Measurements from ENCODE around the gene RALGAPA1.
"Not testable (repeated sequence)": the region's sequence is repeated elsewhere in the genome, so short reads cannot be mapped to it uniquely, and the experiment has no call there.

The RALGAPA1 gene

GRCh38 chr14:35760143-35760542 lies 49.0 kb downstream of the RALGAPA1 start:
- no peak for DNase-seq

- DNase-seq = no peak
These were observed 50.5 kb downstream of the RALGAPA1 start for GRCh38 chr14:35758523-35759129.

GRCh38 chr14:35754671-35755070 lies 54.4 kb downstream of the RALGAPA1 start:
- no peak for DNase-seq

- no peak for DNase-seq
These were observed 56.7 kb downstream of the RALGAPA1 start for GRCh38 chr14:35752380-35752779.

GRCh38 chr14:35750202-35750904 lies 58.7 kb downstream of the RALGAPA1 start:
- no peak for DNase-seq

- DNase-seq = no peak
These were observed 61.7 kb downstream of the RALGAPA1 start for GRCh38 chr14:35747379-35747778.

GRCh38 chr14:35742442-35742841 lies 66.7 kb downstream of the RALGAPA1 start:
- no peak for DNase-seq

- no peak for DNase-seq
These were observed 67.1 kb downstream of the RALGAPA1 start for GRCh38 chr14:35742032-35742371.

- no peak for DNase-seq
These were observed 67.6 kb downstream of the RALGAPA1 start for GRCh38 chr14:35741345-35742031.

GRCh38 chr14:35740215-35740614 lies 68.9 kb downstream of the RALGAPA1 start:
- no peak for DNase-seq

- not testable (repeated sequence) for DNase-seq
These were observed 73.9 kb downstream of the RALGAPA1 start for GRCh38 chr14:35735163-35735562.

- not testable (repeated sequence) for DNase-seq
These were observed 75.6 kb downstream of the RALGAPA1 start for GRCh38 chr14:35733510-35733909.

GRCh38 chr14:35730871-35731270 lies 78.2 kb downstream of the RALGAPA1 start:
- no peak for DNase-seq

- no peak for DNase-seq
These were observed 81.3 kb downstream of the RALGAPA1 start for GRCh38 chr14:35727764-35728163.

- DNase-seq = no peak
These were observed 83.2 kb downstream of the RALGAPA1 start for GRCh38 chr14:35725930-35726329.

- DNase-seq = no peak
These were observed 94.0 kb downstream of the RALGAPA1 start for GRCh38 chr14:35715079-35715478.

GRCh38 chr14:35712466-35712865 lies 96.6 kb downstream of the RALGAPA1 start:
- no peak for DNase-seq

- DNase-seq = no peak
These were observed 101.0 kb downstream of the RALGAPA1 start for GRCh38 chr14:35708062-35708461.

- no peak for DNase-seq
These were observed 103.5 kb downstream of the RALGAPA1 start for GRCh38 chr14:35705636-35706035.

- no peak for DNase-seq
These were observed 104.2 kb downstream of the RALGAPA1 start for GRCh38 chr14:35704793-35705493.

- DNase-seq = no peak
These were observed 107.6 kb downstream of the RALGAPA1 start for GRCh38 chr14:35701531-35701930.

- DNase-seq = no peak
These were observed 109.2 kb downstream of the RALGAPA1 start for GRCh38 chr14:35699791-35700444.

- DNase-seq = no peak
These were observed 112.5 kb downstream of the RALGAPA1 start for GRCh38 chr14:35696575-35696974.

Measured in NCI-H187 (cell line).